GM18508 (cell line): Measurements from ENCODE around the gene WDR19.
"Not testable (repeated sequence)": the region's sequence is repeated elsewhere in the genome, so short reads cannot be mapped to it uniquely, and the experiment has no call there.

Source experiments
- ATAC-seq: cut with Tn5 transposase; IDR thresholded peaks from one replicate; pipeline ENCODE4 v1.9.1; 2021; ENCODE audit warnings: moderate number of reproducible peaks; ENCODE audit not compliant: insufficient read depth, unreplicated experiment

Gene WDR19

GRCh38 chr4:39231660-39232059, 49.3 kb downstream of the WDR19 start:
- ATAC-seq: no peak

GRCh38 chr4:39232100-39232499, 49.8 kb downstream of the WDR19 start:
- ATAC-seq: no peak

- ATAC-seq: no peak
These were observed 50.8 kb downstream of the WDR19 start for GRCh38 chr4:39233114-39233513.

DNA sequence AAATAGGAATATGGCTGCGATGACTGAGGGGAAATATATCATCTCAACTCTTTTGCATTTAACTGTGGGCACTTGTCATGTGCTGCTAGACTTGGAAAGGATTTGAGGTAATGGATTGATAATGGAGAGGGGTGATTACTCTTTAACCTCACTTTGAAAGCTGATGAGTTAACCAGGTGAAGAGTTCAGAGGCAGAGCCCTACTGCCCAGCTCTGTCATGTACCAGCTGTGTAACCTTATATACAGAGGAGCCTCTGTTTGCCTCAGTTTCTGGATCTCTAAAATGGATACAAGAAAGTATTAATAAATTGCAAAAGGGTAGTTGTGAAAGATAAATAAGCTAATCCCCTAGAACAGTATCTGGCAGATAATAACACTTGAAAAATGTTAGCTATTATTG, 51.5 kb downstream of the WDR19 start:
- no peak for ATAC-seq

- no peak for ATAC-seq
These were observed 52.7 kb downstream of the WDR19 start for GRCh38 chr4:39235021-39235420.

GRCh38 chr4:39235696-39236095, 53.4 kb downstream of the WDR19 start:
- ATAC-seq: no peak

GRCh38 chr4:39237179-39237578, 54.9 kb downstream of the WDR19 start:
- ATAC-seq: no peak

DNA sequence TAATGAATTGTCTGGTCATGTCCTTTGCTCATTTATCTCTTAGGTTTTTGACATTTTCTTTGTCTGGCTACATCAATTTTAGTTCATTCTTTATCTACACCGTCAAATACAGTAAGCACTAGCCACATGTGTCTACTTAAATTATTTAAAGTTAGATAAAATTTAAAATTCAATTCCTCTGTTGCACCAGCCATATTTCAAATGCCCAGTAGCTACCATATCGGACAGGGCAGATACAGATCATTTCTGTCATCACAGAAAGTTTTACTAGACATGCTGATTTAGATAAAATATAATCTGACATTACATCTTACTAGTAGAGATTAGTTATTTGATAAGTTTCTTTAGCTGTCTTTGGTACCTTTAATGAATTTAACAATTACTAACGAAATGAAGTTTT, 61.1 kb downstream of the WDR19 start:
- no peak for ATAC-seq

GRCh38 chr4:39255266-39255665, 72.9 kb downstream of the WDR19 start:
- ATAC-seq: no peak

GRCh38 chr4:39255871-39256270, 73.5 kb downstream of the WDR19 start:
- no peak for ATAC-seq

GRCh38 chr4:39256436-39256835, 74.1 kb downstream of the WDR19 start:
- ATAC-seq: no peak

DNA sequence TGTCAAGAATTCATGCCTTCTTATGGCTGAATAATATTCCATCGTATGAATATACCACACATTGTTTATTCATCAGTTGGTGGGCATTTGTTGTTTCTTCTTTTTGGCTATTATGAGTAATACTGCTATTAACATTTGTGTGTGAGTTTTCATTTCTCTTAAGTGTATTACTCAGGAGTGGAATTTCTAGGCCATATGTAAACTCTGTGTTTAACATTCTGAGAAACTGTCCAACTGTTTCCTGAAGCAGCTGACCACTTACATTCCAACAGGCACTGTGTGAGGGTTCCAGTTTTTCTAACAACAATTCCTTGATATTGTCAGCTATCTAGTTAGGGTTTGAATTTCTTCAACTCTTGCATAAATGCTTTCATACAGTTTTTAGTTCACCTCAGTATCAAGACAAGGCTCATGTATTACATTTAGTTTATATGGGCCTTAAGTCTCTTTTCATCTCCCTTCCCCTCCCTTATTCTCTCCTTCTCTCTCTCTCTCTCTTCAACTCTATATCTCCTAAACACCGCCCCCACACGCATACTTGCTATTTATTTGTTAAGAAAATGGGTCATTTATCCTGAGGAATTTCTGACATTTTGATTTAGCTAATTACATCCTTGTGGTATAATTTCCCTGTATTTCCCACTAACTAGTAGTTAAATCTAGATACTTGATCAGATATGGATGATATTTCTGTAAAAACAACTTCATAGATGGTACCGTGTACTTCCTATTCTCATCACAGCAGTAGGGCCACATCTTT, 77.4 kb downstream of the WDR19 start:
- ATAC-seq: no peak

DNA sequence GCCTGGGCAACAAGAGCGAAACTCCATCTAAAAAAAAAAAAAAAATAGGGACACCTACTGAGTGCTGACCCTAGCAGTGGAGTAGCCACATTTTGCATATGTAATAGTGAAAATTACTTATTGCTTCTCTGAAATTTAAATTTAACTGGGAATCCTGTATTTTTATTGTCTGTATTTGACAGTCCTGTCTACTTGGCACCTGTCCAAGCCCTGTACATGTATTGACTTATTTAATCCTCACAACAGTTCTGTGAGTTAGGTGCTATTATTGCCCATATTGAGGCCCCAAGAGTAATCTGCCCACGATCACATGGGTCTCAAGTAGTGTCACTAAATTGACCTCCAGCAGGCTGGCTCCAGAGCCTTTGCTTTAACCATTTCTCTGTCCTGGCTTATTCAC, 81.6 kb downstream of the WDR19 start:
- ATAC-seq: no peak

DNA sequence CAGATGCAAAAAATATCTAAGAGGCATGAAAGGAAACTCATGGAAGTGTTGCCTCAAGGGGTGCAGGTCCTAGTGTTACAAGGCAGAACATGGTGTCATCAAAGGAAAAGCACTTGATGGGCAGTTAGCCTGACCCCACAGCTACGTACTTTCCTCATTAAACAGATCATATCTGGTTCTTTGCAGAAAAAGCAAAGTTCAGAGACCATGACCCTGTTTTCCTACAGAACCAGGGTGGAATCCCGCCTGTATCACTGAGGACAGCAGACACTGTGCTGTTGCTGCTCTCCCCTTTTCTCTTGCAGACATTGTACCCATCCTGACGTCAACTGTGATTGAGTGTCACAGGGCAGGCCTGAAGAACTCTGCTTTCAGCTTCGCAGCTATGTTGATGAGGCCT, 92.2 kb downstream of the WDR19 start:
- ATAC-seq: no peak

DNA sequence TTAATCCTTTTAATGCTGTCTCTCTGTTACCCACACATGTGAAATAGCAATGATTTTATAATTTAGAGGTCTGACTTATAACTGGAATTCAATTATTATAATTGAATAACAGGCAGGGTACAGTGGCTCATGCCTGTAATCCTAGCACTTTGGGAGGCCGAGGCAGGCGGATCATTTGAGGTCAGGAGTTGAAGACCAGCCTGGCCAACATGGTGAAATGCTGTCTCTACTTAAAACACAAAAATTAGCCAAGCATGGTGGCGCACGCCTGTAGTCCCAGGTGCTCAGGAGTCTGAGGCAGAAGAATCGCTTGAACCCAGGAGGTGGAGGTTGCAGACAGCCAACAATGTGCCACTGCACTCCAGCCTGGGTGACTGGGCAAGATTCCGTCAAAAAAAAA, 95.3 kb downstream of the WDR19 start:
- not testable (repeated sequence) for ATAC-seq

- no peak for ATAC-seq
These were observed 96.1 kb downstream of the WDR19 start for GRCh38 chr4:39278476-39278875.

DNA sequence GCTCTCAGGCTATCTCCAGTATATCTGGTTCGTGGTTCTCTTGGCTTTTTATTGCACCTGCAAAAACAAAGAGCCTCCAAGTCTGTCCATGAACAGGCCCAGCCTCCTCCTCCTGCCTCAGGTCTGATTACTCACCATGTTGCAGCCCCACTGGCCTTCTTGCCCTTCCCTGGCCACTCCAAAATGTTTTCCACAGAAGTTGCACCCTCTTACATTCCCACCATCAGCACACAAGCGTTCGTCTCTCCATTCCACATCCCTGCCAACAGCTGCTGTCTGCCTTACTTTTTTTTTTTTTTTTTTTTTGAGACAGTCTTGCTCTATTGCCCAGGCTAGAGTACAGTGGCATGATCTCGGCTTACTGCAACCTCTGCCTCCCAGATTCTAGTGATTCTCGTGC, 97.1 kb downstream of the WDR19 start:
- no peak for ATAC-seq

- no peak for ATAC-seq
These were observed 98.4 kb downstream of the WDR19 start for GRCh38 chr4:39280770-39281169.

DNA sequence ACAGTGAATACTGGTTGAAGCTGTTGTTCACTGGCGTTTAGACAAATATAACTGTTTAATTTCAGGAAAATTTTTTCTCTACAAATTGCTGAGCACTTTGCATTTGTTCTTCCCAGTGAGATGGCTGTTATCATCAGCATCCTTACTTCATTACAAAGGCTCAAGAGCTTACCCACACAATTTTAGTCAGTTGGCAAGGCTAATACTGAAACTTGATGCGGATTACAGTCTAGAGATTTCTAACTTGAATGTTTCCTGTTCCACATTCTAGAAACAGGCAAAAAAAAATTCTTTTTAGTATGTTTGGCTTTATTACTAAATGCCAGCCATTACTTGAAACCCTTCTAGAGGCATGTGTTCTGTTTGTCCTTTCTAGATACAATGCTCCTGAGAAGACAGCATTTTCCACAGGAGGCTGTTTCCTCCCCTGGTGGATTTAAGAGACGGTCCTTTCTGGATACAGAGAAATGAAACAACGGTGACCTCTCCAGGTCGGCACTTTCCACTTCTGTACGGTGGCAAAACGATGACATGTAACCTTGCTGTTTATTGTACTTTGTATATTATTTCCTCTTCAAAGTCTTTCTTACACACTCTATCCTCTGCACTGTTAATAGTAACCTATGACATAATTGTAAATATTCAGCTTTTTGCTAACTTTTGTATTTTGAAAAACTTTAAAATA, 102.9 kb downstream of the WDR19 start:
- ATAC-seq: no peak

GRCh38 chr4:39285853-39286252, 103.5 kb downstream of the WDR19 start:
- ATAC-seq: no peak

DNA sequence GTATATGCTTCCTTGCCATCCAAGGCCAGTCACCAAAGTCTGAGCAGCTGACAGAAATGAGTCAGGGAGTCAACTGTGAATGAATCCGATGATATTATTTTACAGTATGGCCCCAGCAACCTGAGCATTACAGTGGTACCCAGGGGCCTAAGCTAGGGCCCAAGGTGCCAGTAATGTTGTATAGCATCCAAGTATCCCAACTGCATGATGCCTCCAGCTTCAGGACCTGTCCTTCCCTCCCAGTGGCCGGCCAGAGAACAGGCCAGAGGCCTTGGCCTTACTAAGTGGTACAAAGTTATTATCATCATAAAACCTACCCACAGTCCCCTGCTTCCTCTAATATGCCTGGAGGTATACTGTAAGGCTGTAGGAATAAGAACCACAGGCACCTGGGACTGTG, 103.9 kb downstream of the WDR19 start:
- no peak for ATAC-seq

- ATAC-seq: no peak
These were observed 104.9 kb downstream of the WDR19 start for GRCh38 chr4:39287223-39287622.
